Astrocyte (in vitro differentiated cells and primary cell): Measurements from ENCODE around the gene RNF44. TPM values are rescaled to one million over a fixed set of nuclear protein-coding genes. Genes with fewer than 3 reads are reported as not detected.
A peak's percentile ranks its signal among the peaks of the same experiment; 100 is the strongest.

Source experiments
- DNase-seq: peaks from one replicate; pipeline ENCODE4 v3.0.0-alpha.2; 2010; ENCODE audit warnings: low read depth
- FAIRE-seq: peaks from 2 replicates; lab custom pipeline; 2011; peaks lifted over from hg19 to GRCh38; lab: Jason Lieb, UNC
- H2AFZ ChIP-seq: 2 replicates; pipeline ENCODE4 v1.6.0; 2012; ENCODE audit warnings: low read depth, low read length, inconsistent platforms
- H3K27ac ChIP-seq: 2 replicates; pipeline ENCODE4 v1.5.1; 2011; ENCODE audit warnings: low read depth, low read length, inconsistent platforms
- H3K27me3 ChIP-seq: 2 replicates; pipeline ENCODE4 v1.6.0; 2011; ENCODE audit warnings: low read length, inconsistent platforms; ENCODE audit not compliant: insufficient read depth
- H3K36me3 ChIP-seq: 2 replicates; pipeline ENCODE4 v1.5.1; 2011; ENCODE audit warnings: low read length, inconsistent platforms; ENCODE audit not compliant: insufficient read depth
- H3K4me1 ChIP-seq: 2 replicates; pipeline ENCODE4 v1.5.1; 2011; ENCODE audit warnings: low read length, inconsistent platforms; ENCODE audit not compliant: insufficient read depth
- H3K4me2 ChIP-seq: 2 replicates; pipeline ENCODE4 v1.6.0; 2012; ENCODE audit warnings: low read length, inconsistent platforms
- H3K4me3 ChIP-seq: 2 replicates; pipeline ENCODE4 v1.5.1; 2011; ENCODE audit warnings: low read depth, mild to moderate bottlenecking, low read length, inconsistent platforms; ENCODE audit not compliant: insufficient read depth
- H3K79me2 ChIP-seq: 2 replicates; pipeline ENCODE4 v1.6.0; 2012; ENCODE audit warnings: mild to moderate bottlenecking, low read length, inconsistent platforms; ENCODE audit not compliant: insufficient read depth
- H3K9ac ChIP-seq: 2 replicates; pipeline ENCODE4 v1.6.0; 2012; ENCODE audit warnings: mild to moderate bottlenecking, low read length, inconsistent platforms
- H3K9me3 ChIP-seq: 2 replicates; pipeline ENCODE4 v1.5.1; 2012; ENCODE audit warnings: low read depth, mild to moderate bottlenecking, low read length, inconsistent platforms; ENCODE audit not compliant: insufficient read depth
- H4K20me1 ChIP-seq: 2 replicates; pipeline ENCODE4 v1.6.0; 2012; ENCODE audit warnings: low read length, inconsistent platforms; ENCODE audit not compliant: insufficient read depth
- H3K27ac Mint-ChIP-seq: one replicate; pipeline ENCODE4 v1.8.0; 2021; ENCODE audit warnings: mild to moderate bottlenecking, mixed read lengths; ENCODE audit not compliant: unreplicated experiment
- H3K27me3 Mint-ChIP-seq: one replicate; pipeline ENCODE4 v1.8.0; 2021; ENCODE audit warnings: low read depth, mixed read lengths; ENCODE audit not compliant: unreplicated experiment
- H3K36me3 Mint-ChIP-seq: one replicate; pipeline ENCODE4 v1.8.0; 2021; ENCODE audit warnings: low read depth, mixed read lengths; ENCODE audit not compliant: unreplicated experiment
- H3K4me1 Mint-ChIP-seq: one replicate; pipeline ENCODE4 v1.8.0; 2021; ENCODE audit warnings: low read depth, mixed read lengths; ENCODE audit not compliant: unreplicated experiment
- H3K4me3 Mint-ChIP-seq: one replicate; pipeline ENCODE4 v1.8.0; 2021; ENCODE audit warnings: mild to moderate bottlenecking, moderate library complexity, mixed read lengths; ENCODE audit not compliant: unreplicated experiment
- H3K9me3 Mint-ChIP-seq: one replicate; pipeline ENCODE4 v1.8.0; 2021; ENCODE audit warnings: mild to moderate bottlenecking, mixed read lengths; ENCODE audit not compliant: unreplicated experiment
- EZH2 ChIP-seq: IDR thresholded peaks from 2 replicates; pipeline ENCODE4 v1.6.1; 2012; ENCODE audit warnings: mild to moderate bottlenecking, low read length, inconsistent platforms; ENCODE audit not compliant: insufficient read depth
- total RNA-seq: library from RNA; stranded (reverse); gene quantifications from 2 replicates; pipeline ENCODE4 v1.2.1, GENCODE V29; 2021
- TF ChIP-seq, protein P1 (sequence below): IDR thresholded peaks from 2 replicates; pipeline ENCODE4 v1.5.1; 2011; ENCODE audit warnings: low read depth, mild to moderate bottlenecking, inconsistent platforms, low read length, moderate library complexity; ENCODE audit not compliant: insufficient read depth

Gene RNF44
- total RNA-seq, 1 donor from 2014 or later = 59.8 TPM

DNA sequence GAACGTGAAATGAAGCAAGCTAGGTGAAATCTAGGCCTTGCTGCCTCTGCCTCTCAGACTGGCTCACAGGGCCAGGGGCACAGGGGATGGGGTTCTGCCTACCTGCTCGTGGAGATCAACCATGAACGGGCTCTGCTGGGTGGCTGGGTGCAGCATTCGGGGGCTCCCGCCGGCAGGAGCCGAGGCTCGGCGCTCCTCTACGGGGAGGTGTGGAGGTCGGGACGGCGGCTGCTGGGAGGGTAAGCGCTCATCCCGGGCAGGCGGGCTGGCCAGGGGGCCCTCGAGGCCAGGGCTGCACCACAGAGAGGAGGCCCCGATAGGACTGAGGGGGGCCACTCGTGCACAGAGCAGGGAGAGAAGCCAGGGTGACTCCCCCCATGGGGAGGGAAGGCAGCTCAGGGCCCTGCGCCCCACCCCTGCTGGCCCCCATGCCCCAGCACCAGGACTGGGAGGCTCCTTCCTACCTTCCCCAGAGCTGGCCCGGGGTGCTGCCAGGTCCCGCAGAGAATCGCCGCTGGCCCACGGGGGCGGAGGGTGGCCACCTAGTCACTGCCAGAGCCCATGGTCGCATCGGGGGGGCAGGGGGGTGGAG is 5.2 kb downstream of the RNF44 start:
- no peaks in the 10 kb centered on the region for H3K27me3 Mint-ChIP-seq
- Histone ChIP-seq H3K4me2 (no peak overlapping the region), H3K4me1 (peaks cover 27% of the 10 kb centered on the region), H3K9me3 (no peaks in the 10 kb centered on the region), H2AFZ (no peak overlapping the region), H3K79me2 (peaks cover 54% of the 10 kb centered on the region), H3K9ac (no peak overlapping the region), H3K36me3 (no peaks in the 10 kb centered on the region), H3K27ac (no peak overlapping the region), H3K4me3 (no peak overlapping the region), H4K20me1 (peaks cover 51% of the 10 kb centered on the region), H3K27me3 (no peaks in the 10 kb centered on the region)
- no peaks in the 10 kb centered on the region for H3K9me3 Mint-ChIP-seq
- H3K4me3 Mint-ChIP-seq = no peak overlapping the region
- peaks cover 21% of the 10 kb centered on the region for H3K4me1 Mint-ChIP-seq
- no peak overlapping the region for H3K27ac Mint-ChIP-seq
- DNase-seq = no peak
- no peak for FAIRE-seq
- TF ChIP-seq EZH2 = no peak
- TF ChIP-seq, protein P1, sequence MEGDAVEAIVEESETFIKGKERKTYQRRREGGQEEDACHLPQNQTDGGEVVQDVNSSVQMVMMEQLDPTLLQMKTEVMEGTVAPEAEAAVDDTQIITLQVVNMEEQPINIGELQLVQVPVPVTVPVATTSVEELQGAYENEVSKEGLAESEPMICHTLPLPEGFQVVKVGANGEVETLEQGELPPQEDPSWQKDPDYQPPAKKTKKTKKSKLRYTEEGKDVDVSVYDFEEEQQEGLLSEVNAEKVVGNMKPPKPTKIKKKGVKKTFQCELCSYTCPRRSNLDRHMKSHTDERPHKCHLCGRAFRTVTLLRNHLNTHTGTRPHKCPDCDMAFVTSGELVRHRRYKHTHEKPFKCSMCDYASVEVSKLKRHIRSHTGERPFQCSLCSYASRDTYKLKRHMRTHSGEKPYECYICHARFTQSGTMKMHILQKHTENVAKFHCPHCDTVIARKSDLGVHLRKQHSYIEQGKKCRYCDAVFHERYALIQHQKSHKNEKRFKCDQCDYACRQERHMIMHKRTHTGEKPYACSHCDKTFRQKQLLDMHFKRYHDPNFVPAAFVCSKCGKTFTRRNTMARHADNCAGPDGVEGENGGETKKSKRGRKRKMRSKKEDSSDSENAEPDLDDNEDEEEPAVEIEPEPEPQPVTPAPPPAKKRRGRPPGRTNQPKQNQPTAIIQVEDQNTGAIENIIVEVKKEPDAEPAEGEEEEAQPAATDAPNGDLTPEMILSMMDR = no peak
- peaks cover 5% of the 10 kb centered on the region for H3K36me3 Mint-ChIP-seq

DNA sequence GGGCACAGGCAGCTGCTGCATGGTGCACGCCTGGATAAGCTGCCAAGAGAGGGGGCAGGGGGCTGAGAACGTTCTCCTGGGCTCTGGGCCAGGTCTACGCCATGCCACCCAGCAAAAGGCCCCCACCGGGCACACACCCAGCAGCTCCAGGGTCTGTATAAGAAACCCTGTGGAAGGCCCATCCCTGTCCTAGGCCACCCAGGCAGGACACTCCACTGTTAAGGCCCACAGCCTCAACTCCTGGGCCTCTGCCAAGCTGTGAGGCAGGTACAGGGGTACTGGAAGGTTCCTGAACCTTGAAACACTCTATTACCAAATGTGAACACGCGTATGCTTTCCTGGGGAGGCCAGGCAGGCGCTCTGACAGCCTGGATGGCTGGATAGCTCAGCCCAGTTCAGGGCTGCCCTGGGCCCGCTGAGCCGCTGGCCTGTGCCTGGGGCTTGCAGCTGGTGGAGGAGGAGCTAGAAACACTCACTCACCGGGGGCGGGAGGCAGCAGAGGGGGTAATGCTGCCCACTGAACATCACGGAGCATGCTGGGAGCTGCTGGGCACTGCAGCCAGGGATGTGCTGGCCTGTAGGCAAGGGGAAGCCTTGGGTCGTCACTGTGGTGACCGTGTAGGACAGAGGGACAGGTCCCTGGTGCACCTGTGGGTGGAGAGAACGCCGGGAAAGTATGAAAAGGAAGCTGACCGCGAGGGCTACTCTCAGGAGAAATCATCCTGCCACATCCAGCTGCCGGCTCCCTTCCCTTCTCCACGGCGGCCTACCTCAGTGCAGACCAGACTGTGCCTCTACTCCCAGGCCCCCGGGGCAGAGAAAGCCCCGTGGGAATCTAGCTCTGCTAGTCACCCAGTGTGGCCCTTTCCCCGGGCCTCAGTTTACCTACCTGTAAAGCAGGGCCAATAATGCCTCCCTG is 6.0 kb downstream of the RNF44 start:
- Histone ChIP-seq H3K4me1 (peaks cover 27% of the 10 kb centered on the region), H3K4me2 (no peak overlapping the region), H3K4me3 (no peak overlapping the region), H4K20me1 (peaks cover 51% of the 10 kb centered on the region), H3K9me3 (no peaks in the 10 kb centered on the region), H3K36me3 (no peaks in the 10 kb centered on the region), H3K27me3 (no peaks in the 10 kb centered on the region), H3K27ac (no peak overlapping the region), H3K9ac (peak overlapping the region; percentile 35), H2AFZ (no peak overlapping the region), H3K79me2 (peaks cover 51% of the 10 kb centered on the region)
- DNase-seq (peak; percentile 27), FAIRE-seq (no peak)
- Mint-ChIP-seq H3K4me1 (peaks cover 21% of the 10 kb centered on the region), H3K9me3 (no peaks in the 10 kb centered on the region), H3K4me3 (no peak overlapping the region), H3K27me3 (no peaks in the 10 kb centered on the region), H3K27ac (no peak overlapping the region), H3K36me3 (peaks cover 5% of the 10 kb centered on the region)
- TF ChIP-seq EZH2 = no peak
- TF ChIP-seq, protein P1 = no peak
